HG02571 (cell line): ENCODE results near the gene NYNRIN.
"Not testable (repeated sequence)": the region's sequence is repeated elsewhere in the genome, so short reads cannot be mapped to it uniquely, and the experiment has no call there.

Experiments used
- ATAC-seq: cut with Tn5 transposase; IDR thresholded peaks from one replicate; pipeline ENCODE4 v1.9.1; 2021; ENCODE audit warnings: mild to moderate bottlenecking, moderate library complexity; ENCODE audit not compliant: unreplicated experiment

The NYNRIN gene

DNA sequence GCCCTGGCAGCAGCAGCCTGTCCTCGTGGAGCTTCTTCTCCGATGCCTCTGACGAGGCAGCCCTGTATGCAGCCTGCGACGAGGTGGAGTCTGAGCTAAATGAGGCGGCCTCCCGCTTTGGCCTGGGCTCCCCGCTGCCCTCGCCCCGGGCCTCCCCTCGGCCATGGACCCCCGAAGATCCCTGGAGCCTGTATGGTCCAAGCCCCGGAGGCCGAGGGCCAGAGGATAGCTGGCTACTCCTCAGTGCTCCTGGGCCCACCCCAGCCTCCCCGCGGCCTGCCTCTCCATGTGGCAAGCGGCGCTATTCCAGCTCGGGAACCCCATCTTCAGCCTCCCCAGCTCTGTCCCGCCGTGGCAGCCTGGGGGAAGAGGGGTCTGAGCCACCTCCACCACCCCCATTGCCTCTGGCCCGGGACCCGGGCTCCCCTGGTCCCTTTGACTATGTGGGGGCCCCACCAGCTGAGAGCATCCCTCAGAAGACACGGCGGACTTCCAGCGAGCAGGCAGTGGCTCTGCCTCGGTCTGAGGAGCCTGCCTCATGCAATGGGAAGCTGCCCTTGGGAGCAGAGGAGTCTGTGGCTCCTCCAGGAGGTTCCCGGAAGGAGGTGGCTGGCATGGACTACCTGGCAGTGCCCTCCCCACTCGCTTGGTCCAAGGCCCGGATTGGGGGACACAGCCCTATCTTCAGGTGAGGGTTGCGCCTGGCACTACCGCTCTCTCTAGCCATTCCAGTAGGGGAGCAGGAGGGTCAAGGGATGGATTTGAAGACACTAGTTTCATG is 28.7 kb upstream of the NYNRIN start:
- ATAC-seq: no peak

DNA sequence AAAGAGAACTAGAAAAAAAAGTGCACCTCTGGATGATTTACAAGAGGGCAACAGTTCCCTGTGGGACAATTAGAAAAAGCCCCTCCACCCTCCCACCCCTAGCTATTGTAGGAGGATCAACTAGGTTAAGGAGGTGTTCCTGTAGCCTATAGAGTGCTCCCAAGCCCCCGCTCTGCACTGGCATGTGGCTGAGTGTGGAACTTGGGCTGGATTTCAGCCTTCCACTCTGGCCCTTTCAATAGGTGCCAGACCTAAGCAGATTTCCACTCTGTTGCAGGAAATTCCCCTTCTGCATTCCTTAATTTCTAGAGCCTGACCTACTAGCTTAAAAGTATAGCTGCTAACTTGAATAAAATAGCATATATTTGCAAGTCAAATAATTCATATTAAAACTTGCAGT is 28.1 kb upstream of the NYNRIN start:
- no peak for ATAC-seq

DNA sequence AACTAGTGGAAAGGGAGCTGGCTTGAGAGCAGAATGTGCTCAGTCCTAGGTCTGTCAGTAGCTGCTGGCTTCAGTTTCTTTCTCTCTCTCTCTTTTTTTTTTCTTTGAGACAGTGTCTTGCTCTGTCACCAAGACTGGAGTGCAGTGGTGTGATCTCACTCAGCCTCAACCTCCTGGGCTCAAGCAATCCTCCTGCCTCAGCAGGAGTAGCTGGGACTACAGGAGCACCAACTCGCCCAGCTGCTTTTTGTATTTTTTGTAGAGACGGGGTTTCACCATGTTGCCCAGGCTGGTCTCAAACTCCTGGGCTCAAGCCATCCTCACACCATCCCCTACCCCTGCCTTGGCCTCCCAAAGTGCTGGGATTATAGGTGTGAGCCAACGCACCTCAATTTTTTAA is 27.2 kb upstream of the NYNRIN start:
- not testable (repeated sequence) for ATAC-seq

DNA sequence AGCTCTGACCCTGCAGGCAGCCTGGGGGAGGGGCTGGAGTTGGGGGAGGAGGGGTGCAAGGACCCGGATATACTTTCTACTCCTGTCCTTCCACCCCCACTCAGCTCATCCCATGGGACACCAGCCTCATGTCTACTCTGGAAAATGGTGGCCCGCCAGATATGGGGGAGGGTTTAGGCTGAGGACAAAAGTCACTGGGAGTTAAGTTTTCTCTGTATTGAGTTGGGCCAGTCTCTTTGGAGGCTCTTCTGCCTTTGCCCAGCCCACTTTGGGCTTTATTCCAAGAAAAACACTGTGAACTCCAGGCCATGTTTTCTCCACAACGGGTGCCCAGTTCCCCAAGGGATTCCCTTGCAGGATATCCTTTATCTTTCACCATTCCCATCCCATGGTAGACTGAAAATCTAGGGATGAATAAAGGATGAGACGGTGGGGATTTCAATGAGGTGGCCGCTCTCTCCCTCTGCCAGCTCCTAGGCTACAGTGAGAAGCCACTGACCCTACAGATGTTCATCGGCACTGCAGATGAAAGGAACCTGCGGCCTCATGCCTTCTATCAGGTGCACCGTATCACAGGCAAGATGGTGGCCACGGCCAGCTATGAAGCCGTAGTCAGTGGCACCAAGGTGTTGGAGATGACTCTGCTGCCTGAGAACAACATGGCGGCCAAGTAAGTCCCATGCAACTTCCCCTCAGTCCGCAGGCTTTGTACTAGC is 25.9 kb upstream of the NYNRIN start:
- ATAC-seq: no peak

DNA sequence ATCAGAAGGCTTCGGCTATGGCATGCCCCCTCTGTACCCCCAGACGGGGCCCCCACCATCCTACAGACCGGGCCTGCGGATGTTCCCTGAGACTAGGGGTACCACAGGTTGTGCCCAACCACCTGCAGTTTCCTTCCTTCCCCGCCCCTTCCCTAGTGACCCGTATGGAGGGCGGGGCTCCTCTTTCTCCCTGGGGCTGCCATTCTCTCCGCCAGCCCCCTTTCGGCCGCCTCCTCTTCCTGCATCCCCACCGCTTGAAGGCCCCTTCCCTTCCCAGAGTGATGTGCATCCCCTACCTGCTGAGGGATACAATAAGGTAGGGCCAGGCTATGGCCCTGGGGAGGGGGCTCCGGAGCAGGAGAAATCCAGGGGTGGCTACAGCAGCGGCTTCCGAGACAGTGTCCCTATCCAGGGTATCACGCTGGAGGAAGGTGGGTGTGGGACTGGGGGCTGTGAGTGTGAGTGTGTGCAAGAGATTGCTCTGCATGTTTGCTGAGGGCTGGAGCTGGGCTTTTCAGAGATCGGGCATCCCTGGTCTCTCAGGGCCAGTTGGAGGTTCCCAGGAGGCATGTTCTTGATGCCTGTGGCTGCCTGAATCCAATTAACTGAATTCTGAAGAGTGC is 22.2 kb upstream of the NYNRIN start:
- no peak for ATAC-seq

DNA sequence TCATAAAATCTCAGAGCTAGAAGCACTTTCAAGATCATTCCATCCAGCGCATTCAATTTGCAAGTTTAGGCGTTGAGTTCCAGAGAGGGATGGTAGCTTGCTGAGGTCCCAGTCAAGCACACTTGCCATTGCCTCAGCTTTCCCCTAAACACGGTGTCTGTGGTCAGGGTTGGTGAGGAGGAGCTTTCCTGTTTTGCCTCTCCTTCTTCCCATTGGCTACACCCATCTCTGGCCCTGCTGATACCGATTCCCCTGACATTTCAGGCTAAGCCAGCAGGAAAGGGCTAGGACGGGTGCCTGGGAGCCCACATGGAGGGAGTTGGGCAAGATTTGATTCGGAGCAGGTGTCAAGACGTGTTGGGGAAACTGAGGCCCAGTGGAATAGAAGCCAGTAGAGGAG is 21.7 kb upstream of the NYNRIN start:
- ATAC-seq: no peak

DNA sequence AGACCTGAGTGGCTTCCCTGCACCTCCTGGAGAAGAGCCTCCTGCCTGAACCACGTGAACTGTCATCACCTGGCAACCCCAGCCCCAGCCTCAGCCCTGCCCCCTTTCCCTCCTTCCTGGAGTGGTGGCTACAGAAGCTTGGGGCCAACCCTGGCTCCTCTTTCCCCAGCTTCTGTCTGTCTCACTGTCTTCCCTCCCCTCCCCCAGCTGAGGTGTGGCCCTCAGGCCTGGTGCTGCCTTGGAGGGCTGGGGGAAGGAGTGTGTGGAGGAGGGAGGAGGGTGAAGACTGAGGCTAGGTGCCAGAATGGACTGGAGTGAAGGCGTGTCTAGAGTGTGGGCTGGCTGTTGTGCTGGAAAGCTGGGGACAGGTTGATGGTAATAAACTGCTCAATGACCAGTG is 21.1 kb upstream of the NYNRIN start:
- no peak for ATAC-seq

DNA sequence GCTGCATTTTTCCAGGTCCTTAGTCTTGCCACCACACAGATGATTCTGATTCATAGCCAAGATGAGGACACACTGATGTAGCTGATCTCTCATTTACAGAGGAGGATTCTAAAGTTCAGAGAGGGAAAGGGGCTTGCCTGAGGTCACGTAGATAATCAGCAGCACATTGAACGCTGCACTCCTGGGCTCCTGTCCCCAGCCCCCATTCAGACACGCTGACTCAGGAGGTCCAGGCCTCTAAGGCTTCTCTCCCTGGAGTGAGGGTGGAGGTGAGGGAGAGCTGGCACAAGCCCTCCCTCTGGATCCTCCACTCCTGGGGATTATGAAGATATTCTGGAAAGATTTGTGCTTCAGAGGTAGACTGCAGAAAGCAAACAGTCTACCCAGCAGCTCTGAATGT is 20.5 kb upstream of the NYNRIN start:
- no peak for ATAC-seq

DNA sequence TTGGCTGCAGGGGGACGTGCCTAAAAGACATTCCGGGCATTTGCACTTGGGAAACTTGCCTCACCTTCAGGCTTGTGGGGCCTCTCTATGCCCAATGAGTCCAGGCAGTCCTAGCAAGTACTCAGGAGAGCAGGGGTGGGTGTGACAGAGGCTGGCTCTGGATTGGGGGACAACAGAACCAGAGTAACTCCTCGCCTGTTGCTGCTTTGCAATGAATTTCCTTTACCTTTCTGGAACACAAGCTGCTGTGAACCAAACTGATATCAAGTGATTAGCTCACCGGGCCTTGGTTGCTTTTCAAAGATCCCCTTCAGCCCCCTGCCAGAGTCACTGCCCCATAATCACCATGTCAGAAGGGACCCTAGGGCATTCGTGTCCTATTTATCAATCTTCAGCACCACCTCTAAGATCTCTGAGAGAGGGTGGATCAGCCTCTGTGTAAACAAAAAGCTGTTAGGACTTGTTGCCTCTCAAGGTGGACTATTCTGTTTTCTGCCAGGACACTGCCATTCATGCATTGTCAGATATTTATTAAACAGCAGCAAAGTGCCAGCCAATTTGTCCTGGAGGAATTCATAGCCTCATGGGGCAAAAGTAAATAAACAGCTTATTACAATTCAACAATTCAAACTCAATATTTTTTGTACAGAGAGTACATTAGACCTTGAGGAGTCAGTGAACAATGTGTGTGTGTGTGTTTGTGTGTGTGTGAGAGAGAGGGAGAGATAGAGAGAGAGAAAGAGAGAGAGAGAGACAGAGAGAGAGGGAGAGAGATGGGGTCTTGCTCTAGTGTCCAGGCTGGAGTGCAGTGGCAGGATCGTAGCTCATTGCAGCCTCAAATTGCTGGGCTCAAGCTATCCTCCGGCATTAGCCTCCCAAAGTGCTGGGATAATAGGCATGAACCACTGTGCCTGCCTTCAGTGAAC is 19.6 kb upstream of the NYNRIN start:
- ATAC-seq: no peak

DNA sequence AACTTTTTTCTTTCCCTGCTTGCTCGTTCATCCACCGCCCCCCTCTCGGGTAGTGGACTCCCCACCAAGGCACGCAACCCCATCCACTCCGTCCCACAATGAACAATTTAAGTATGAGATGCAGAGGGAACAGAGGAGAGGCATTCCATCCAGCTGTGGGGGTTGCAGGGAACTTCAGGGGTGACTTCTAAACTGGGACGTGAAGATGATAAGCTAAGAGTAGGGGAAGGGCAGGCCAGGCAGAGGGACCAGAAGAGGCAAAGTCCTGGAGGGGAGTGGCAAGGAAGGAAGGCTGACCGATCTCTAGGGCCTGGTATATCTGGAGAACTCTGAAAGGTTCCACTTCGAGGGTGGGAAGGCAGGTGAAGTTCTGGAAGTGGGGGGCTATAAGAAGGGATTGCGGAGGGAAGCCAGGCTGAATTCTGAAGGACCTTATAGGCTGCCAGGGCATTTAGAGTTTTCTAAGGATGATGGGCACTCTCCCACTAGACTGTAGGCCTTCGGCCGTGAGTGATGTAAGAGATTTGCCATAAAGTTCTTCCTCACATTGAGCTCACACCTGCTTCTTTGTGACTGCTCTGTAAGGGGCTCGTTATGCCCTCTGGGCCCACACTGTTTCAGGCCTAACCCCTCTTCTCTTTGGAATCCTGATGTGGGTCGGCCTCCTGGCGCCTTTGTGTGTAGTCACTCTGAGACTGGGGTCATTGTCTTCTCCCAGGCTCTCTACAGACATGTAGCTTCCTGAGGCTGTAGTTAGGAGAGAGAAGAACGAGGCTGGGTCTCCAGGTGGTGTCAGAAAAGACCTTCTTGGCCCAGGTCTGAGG is 18.7 kb upstream of the NYNRIN start:
- no peak for ATAC-seq

DNA sequence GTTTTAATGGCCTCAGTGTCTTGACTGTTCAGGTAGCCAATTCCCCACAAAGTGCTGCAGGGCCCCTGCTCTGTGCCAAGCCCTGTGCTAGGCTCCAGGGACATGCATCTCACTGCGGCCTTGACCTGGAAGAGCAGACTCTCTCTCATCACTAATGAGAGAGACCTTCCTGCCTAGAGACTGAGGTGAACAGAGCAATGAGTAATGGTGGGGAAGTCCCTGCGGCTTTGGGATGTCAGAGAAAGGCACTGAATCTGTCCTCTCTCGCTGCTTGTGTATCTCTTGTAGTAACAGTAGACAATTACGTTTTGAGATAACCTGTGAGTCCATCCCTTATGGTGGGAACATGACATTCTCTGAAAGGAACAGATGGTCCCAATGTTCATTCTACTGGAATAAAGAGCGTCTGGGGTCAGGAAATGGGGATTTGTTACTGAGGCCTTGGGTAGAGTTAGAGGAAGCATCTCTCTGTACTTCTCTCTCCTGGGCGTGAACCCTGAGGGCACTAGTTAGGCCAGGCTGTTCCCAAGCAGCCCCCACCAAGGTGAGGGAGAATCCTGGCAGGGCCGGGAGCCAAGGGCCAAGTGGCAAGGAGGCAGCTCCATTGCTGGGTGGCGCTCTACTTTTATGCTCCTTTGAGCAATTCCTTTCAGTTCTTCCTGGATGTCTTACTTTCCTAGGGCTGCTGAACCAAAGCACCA is 17.3 kb upstream of the NYNRIN start:
- ATAC-seq: no peak

DNA sequence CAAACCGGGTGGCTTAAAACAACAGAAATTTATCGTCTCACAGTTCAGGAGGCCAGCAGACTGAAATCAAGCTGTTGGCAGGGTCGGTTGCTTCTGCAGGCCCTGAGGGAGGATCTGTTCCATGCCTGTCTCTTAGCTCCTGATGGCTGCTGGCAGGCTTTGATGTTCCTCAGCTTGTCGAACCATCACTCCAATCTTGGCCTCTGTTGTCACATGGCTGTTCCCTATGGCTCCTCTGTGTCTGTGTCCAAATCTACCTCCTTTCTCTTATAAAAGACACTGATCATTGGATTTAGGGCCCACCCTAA is 16.8 kb upstream of the NYNRIN start:
- no peak for ATAC-seq

DNA sequence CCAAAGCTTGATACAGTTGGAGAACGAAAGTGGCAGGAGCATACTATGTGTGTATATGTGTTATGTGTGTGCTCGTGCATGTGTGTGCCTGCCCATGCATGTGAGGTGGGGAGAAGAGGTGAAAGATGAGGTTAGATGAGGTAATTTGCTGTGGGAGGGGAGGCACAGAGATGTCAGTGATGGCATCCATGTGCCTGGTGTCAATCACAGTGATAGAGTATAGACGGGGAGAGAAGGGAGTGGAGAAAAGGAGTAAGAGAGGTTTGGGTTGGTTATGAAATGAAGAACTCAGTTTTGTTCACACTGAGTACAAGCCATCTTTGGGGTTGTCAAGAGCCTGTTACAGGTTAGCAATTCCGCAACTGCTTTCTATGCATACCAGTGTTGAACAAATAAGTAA is 14.6 kb upstream of the NYNRIN start:
- no peak for ATAC-seq

DNA sequence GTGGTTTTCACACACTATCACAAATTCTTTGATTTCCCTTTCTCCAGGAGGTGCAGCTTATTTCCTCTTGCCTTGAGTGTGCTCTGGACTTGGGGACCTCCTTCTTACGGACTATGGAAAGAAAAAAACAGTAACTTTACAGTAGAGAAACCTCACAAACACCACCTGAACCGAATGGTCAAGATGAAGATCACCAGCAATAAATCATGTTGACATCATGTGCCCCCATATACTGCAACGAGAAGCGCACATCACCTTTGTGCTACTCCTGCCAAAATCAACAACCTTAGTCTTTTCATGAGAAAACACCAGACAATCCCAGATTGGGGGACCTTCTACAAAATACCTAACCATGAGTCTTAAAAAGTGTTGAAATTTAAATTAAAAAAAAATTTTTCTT is 13.3 kb upstream of the NYNRIN start:
- ATAC-seq: no peak

DNA sequence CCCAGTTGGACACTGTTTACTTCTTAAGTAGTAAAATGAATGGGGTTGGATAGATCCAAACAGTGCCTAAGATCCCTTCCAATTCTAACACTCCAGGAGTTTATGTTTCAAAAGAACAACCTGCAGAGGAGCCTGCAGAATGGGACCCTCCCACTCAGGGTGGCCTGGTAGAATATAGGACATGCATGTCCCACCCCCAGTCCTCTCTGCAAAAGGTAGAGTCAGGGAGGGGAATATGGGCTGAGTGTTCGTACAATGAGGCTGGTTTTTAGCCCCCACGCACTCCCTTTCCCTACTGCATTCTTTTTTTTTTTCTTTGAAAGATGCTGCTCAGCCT is 11.8 kb upstream of the NYNRIN start:
- no peak for ATAC-seq

DNA sequence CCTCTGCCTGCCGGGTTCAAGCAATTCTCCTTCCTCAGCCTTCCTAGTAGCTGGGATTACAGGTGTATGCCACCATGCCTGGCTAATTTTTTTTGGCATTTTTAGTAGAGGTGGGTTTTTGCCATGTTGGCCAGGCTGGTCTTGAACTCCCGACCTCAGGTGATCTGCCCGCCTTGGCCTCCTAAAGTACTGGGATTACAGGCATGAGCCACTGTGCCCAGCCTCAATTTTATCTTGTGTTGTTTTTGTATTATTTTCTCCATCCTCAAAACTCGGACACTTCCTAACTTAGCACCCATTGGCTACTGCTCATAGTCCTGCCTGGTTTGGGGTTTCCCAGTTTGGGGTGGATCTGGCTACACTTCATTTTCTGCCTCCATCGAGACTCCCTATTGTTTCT is 11.2 kb upstream of the NYNRIN start:
- not testable (repeated sequence) for ATAC-seq

DNA sequence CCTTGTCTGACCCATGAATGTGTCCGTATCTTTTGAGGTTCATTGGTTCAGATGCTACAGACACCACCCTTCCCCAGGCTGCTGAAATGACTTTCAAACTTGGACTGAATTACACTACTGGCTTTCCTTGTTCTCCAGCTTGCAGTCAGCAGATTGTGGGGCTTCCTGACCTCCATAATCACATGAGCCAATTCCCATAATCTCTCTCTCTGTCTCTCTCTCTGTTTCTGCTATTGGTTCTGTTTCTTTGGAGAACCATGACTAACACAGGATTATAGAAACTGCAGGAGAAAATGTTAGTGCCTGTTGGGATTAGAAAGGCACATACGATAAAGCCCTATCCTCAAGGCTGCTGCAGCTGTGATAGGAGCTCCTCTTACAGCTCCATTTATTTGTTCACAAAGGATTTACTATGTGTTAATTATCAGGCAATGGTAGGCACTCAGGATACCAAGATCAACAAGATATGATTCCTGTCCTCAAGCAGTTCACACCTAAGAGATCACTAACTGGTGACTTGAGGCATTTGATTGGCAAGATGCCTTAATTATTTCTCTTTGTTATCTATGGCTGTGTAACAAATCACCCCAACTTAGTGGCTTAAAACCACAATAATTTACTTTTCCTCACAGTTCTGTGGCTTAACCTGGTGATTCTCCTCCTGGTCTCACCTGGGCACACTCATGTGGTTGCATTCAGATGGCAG is 10.2 kb upstream of the NYNRIN start:
- no peak for ATAC-seq

DNA sequence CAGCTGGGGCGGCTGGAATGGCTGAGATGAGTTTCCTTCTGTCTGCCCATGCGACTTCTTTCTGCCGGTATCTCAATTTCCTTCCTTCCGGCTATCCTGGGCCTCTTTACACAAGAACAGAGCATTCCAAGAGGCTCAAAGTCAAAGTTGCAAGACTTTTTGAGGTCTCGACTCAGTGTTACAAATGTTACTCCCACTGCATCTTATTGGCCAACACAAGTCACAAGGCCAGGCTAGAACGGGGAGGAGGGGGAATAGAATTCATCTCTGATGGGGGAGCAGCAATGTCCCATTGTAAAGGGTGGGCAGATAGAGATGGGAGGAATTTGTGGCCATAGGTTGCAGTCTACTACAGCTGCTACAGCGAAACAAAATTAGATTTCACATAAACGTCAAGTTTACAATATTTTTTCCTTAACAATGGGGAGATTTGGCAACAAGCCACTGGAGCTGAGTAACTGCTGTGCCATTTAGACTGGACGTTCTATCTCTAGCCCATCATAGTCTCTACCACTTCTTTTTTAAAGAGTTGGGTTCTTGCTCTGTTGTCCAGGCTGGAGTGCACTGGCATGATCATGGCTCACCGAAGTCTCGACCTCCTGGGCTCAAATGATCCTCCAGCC is 9.5 kb upstream of the NYNRIN start:
- ATAC-seq: no peak
